Panc1 (cell line): Measurements from ENCODE around the gene TMEM240. TPM values are rescaled to one million over a fixed set of nuclear protein-coding genes. Genes with fewer than 3 reads are reported as not detected.

Experiments
- total RNA-seq: library from RNA; stranded (reverse); gene quantifications from one replicate; pipeline ENCODE4 v1.2.1, GENCODE V29; 2021; ENCODE audit not compliant: unreplicated experiment

TMEM240 gene
- total RNA-seq, 1 experiment from 2014 or later = 4.1 TPM

Other genes with a start within 250 kb of the TMEM240 start
- 30.7 TPM for gene ACAP3, start 232.7 kb downstream of the TMEM240 start, total RNA-seq
- gene PUSL1, start 232.0 kb downstream of the TMEM240 start, total RNA-seq = 46.9 TPM
- 114 TPM for gene INTS11, start 216.0 kb downstream of the TMEM240 start, total RNA-seq
- gene CPTP, start 215.8 kb downstream of the TMEM240 start, total RNA-seq = 52.2 TPM
- 0.31 TPM for gene TAS1R3, start 209.3 kb downstream of the TMEM240 start, total RNA-seq
- 144 TPM for gene DVL1, start 191.2 kb downstream of the TMEM240 start, total RNA-seq
- 96.0 TPM for gene MXRA8, start 182.1 kb downstream of the TMEM240 start, total RNA-seq
- 335 TPM for gene AURKAIP1, start 165.4 kb downstream of the TMEM240 start, total RNA-seq
- 297 TPM for gene CCNL2, start 141.3 kb downstream of the TMEM240 start, total RNA-seq
- 196 TPM for gene MRPL20, start 133.3 kb downstream of the TMEM240 start, total RNA-seq
- gene ANKRD65, start 119.3 kb downstream of the TMEM240 start, total RNA-seq = 1.9 TPM
- 858 TPM for gene VWA1, start 104.9 kb downstream of the TMEM240 start, total RNA-seq
- 10.6 TPM for gene ATAD3C, start 90.9 kb downstream of the TMEM240 start, total RNA-seq
- 104 TPM for gene ATAD3B, start 68.9 kb downstream of the TMEM240 start, total RNA-seq
- 57.5 TPM for gene ATAD3A, start 28.5 kb downstream of the TMEM240 start, total RNA-seq
- 217 TPM for gene SSU72, start 34.2 kb upstream of the TMEM240 start, total RNA-seq
- gene FNDC10, start 59.5 kb upstream of the TMEM240 start, total RNA-seq = 16.2 TPM
- gene MIB2, start 74.9 kb upstream of the TMEM240 start, total RNA-seq = 74.5 TPM
- 5.0 TPM for gene MMP23B, start 91.5 kb upstream of the TMEM240 start, total RNA-seq
- 36.5 TPM for gene CDK11B, start 118.4 kb upstream of the TMEM240 start, total RNA-seq
- 75.7 TPM for gene SLC35E2B, start 152.2 kb upstream of the TMEM240 start, total RNA-seq
- gene CDK11A, start 183.7 kb upstream of the TMEM240 start, total RNA-seq = 83.6 TPM
- 101 TPM for gene NADK, start 237.8 kb upstream of the TMEM240 start, total RNA-seq